Keratinocyte (primary cell): ENCODE measurements around the gene SAYSD1. TPM values are rescaled to one million over a fixed set of nuclear protein-coding genes. Genes with fewer than 3 reads are reported as not detected.

Source experiments
- DNase-seq: peaks from one replicate; pipeline ENCODE4 v3.0.0-alpha.2; 2011; ENCODE audit warnings: low read depth, missing footprints, low spot score
- FAIRE-seq: peaks from 2 replicates; lab custom pipeline; 2011; peaks lifted over from hg19 to GRCh38; lab: Jason Lieb, UNC
- H2AFZ ChIP-seq: 2 replicates; pipeline ENCODE4 v1.6.0; 2012; ENCODE audit warnings: low read length, control low read depth, inconsistent platforms; ENCODE audit not compliant: control insufficient read depth
- H3K27ac ChIP-seq: 2 replicates; pipeline ENCODE4 v1.5.1; 2011; ENCODE audit warnings: low read length; ENCODE audit not compliant: control insufficient read depth, insufficient read depth
- H3K27me3 ChIP-seq: 3 replicates; pipeline ENCODE4 v1.6.0; 2011; ENCODE audit warnings: low read length; ENCODE audit not compliant: control insufficient read depth, insufficient read depth; ENCODE audit errors: extremely low read depth
- H3K36me3 ChIP-seq, 2 experiments: 2 replicates in 1 of 2; 3 replicates in 1 of 2; pipeline ENCODE4 v1.5.1; 2011; ENCODE audit warnings: low read length in 2 of 2, mild to moderate bottlenecking in 1 of 2; ENCODE audit not compliant: control insufficient read depth in 2 of 2, insufficient read depth in 2 of 2; ENCODE audit errors: extremely low read depth in 1 of 2
- H3K4me1 ChIP-seq: 3 replicates; pipeline ENCODE4 v1.5.1; 2011; ENCODE audit warnings: low read length; ENCODE audit not compliant: control insufficient read depth, insufficient read depth; ENCODE audit errors: extremely low read depth
- H3K4me2 ChIP-seq: 3 replicates; pipeline ENCODE4 v1.6.0; 2011; ENCODE audit warnings: low read depth, low read length; ENCODE audit not compliant: control insufficient read depth, insufficient read depth; ENCODE audit errors: extremely low read depth
- H3K4me3 ChIP-seq, 3 experiments: fragments of 200-600 bp in 1 of 3; sonication (generic) in 1 of 3; 2 replicates in 2 of 3; 3 replicates in 1 of 3; pipeline ENCODE4 v1.5.1; 2011 to 2016; ENCODE audit warnings: low read length in 3 of 3, mild to moderate bottlenecking in 3 of 3, control low read depth in 2 of 3, inconsistent platforms in 1 of 3, low read depth in 1 of 3, mixed read lengths in 1 of 3, mixed run types in 1 of 3, moderate library complexity in 1 of 3; ENCODE audit not compliant: control insufficient read depth in 2 of 3, insufficient read depth in 2 of 3; ENCODE audit errors: extremely low read depth in 1 of 3
- H3K79me2 ChIP-seq: 2 replicates; pipeline ENCODE4 v1.6.0; 2012; ENCODE audit warnings: low read length; ENCODE audit not compliant: control insufficient read depth, insufficient read depth
- H3K9ac ChIP-seq: 3 replicates; pipeline ENCODE4 v1.6.0; 2011; ENCODE audit warnings: low read length; ENCODE audit not compliant: control insufficient read depth, insufficient read depth; ENCODE audit errors: extremely low read depth
- H3K9me1 ChIP-seq: 3 replicates; pipeline ENCODE4 v1.6.0; 2011; ENCODE audit warnings: low read length; ENCODE audit not compliant: control insufficient read depth, insufficient read depth; ENCODE audit errors: extremely low read depth
- H3K9me3 ChIP-seq: 2 replicates; pipeline ENCODE4 v1.5.1; 2012; ENCODE audit warnings: low read depth, low read length; ENCODE audit not compliant: control insufficient read depth
- H4K20me1 ChIP-seq: 3 replicates; pipeline ENCODE4 v1.6.0; 2011; ENCODE audit warnings: low read length; ENCODE audit not compliant: control insufficient read depth, insufficient read depth; ENCODE audit errors: extremely low read depth
- CTCF ChIP-seq, 3 experiments: IDR thresholded peaks in 1 of 3; conservative IDR thresholded peaks in 1 of 3; optimal IDR thresholded peaks in 1 of 3; 2 replicates in 2 of 3; 3 replicates in 1 of 3; pipeline versions ENCODE3 to v1.5.1; 2011; ENCODE audit warnings: low read length in 3 of 3, mild to moderate bottlenecking in 3 of 3, moderate library complexity in 2 of 3, control low read depth in 1 of 3, inconsistent platforms in 1 of 3; ENCODE audit not compliant: insufficient read depth in 2 of 3; ENCODE audit errors: extremely low read depth in 1 of 3
- EZH2 ChIP-seq: IDR thresholded peaks from one replicate; pipeline ENCODE4 v1.6.1; 2012; ENCODE audit warnings: inconsistent platforms, mild to moderate bottlenecking, low read length, moderate library complexity
- dilution Hi-C: fragments of 300-500 bp; cut with MboI; formaldehyde crosslinking; loops from one replicate; pipeline ENCODE4 v1.7.0; 2020; ENCODE audit warnings: low sequenced_read_pairs; ENCODE audit not compliant: extremely low pct_ligation_motif_present
- polyA plus RNA-seq, 5 experiments: library from polyadenylated mRNA; depleted of rRNA in 3 of 5; stranded (reverse) in 3 of 5; stranded (forward) in 1 of 5; unstranded in 1 of 5; fragments of >200 nt; gene quantifications; 1 replicate in 1 of 5; 2 replicates in 3 of 5; 3 replicates in 1 of 5; pipeline versions ENCODE4 v1.2.1 to v1.2.3, GENCODE V29; 2011 to 2012; ENCODE audit warnings: missing spikeins in 2 of 5, low read depth in 1 of 5, low replicate concordance in 1 of 5

SAYSD1 gene
- polyA plus RNA-seq, 1 donor (not counting 4 experiments of a cell fraction or from before 2014, with no cell fraction given) = 8.4 TPM

GRCh38 chr6:39061588-39061987 lies 53.4 kb downstream of the SAYSD1 start:
- no peak overlapping the region for H3K4me3 ChIP-seq
- no peak overlapping the region for H3K9ac ChIP-seq
- FAIRE-seq = no peak
- H3K4me2 ChIP-seq = no peak overlapping the region
- H4K20me1 ChIP-seq = no peaks in the 10 kb centered on the region
- dilution Hi-C loops = no loop called here
- H3K79me2 ChIP-seq = no peaks in the 10 kb centered on the region
- no peaks in the 10 kb centered on the region for H3K9me3 ChIP-seq
- TF ChIP-seq EZH2 = no peak
- TF ChIP-seq CTCF (optimal IDR thresholded peaks at IDR 0.05 in 1 of 3, IDR thresholded peaks at IDR 0.05 in 1 of 3, conservative IDR thresholded peaks at IDR 0.05 in 1 of 3; ENCODE audit: extremely low read depth in 1 of 3, insufficient read depth in 2 of 3, low read length in 3 of 3) = no peak
- H3K27ac ChIP-seq = no peak overlapping the region
- no peak overlapping the region for H2AFZ ChIP-seq
- no peaks in the 10 kb centered on the region for H3K9me1 ChIP-seq
- H3K4me1 ChIP-seq = no peaks in the 10 kb centered on the region
- no peaks in the 10 kb centered on the region for H3K36me3 ChIP-seq
- peaks cover 34% of the 10 kb centered on the region for H3K27me3 ChIP-seq
- no peak for DNase-seq

- FAIRE-seq = no peak
- H3K27ac ChIP-seq = no peak overlapping the region
- no peak overlapping the region for H2AFZ ChIP-seq
- no peaks in the 10 kb centered on the region for H3K79me2 ChIP-seq
- H3K4me1 ChIP-seq = no peaks in the 10 kb centered on the region
- H3K27me3 ChIP-seq = peaks cover 36% of the 10 kb centered on the region
- no peak overlapping the region for H3K9ac ChIP-seq
- H3K36me3 ChIP-seq = no peaks in the 10 kb centered on the region
- DNase-seq = no peak
- no peak for TF ChIP-seq EZH2
- no peak for TF ChIP-seq CTCF (optimal IDR thresholded peaks at IDR 0.05 in 1 of 3, IDR thresholded peaks at IDR 0.05 in 1 of 3, conservative IDR thresholded peaks at IDR 0.05 in 1 of 3; ENCODE audit: extremely low read depth in 1 of 3, insufficient read depth in 2 of 3, low read length in 3 of 3)
- dilution Hi-C loops = no loop called here
- H3K4me2 ChIP-seq = no peak overlapping the region
- no peaks in the 10 kb centered on the region for H3K9me1 ChIP-seq
- no peaks in the 10 kb centered on the region for H4K20me1 ChIP-seq
- no peaks in the 10 kb centered on the region for H3K9me3 ChIP-seq
- H3K4me3 ChIP-seq = no peak overlapping the region
Observed at GRCh38 chr6:39061182-39061581, 53.8 kb downstream of the SAYSD1 start.
